HL-60 (cell line): ENCODE measurements around the gene EMP2.

Experiments used
- GABPA ChIP-seq: IDR thresholded peaks from 2 replicates; pipeline ENCODE4 v1.6.1; 2012; ENCODE audit warnings: low read depth
- POLR2AphosphoS5 ChIP-seq: IDR thresholded peaks from 2 replicates; pipeline ENCODE4 v1.6.1; 2012; ENCODE audit warnings: low read depth
- TF ChIP-seq, protein P1 (sequence below): IDR thresholded peaks from one replicate; pipeline ENCODE4 v1.5.1; 2011; ENCODE audit warnings: low read length, control low read depth, inconsistent platforms; ENCODE audit not compliant: insufficient read depth

GRCh38 chr16:10579575-10579964 lies 828 bp downstream of the EMP2 start:
- no peak for TF ChIP-seq POLR2AphosphoS5
- TF ChIP-seq, protein P1, sequence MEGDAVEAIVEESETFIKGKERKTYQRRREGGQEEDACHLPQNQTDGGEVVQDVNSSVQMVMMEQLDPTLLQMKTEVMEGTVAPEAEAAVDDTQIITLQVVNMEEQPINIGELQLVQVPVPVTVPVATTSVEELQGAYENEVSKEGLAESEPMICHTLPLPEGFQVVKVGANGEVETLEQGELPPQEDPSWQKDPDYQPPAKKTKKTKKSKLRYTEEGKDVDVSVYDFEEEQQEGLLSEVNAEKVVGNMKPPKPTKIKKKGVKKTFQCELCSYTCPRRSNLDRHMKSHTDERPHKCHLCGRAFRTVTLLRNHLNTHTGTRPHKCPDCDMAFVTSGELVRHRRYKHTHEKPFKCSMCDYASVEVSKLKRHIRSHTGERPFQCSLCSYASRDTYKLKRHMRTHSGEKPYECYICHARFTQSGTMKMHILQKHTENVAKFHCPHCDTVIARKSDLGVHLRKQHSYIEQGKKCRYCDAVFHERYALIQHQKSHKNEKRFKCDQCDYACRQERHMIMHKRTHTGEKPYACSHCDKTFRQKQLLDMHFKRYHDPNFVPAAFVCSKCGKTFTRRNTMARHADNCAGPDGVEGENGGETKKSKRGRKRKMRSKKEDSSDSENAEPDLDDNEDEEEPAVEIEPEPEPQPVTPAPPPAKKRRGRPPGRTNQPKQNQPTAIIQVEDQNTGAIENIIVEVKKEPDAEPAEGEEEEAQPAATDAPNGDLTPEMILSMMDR: no peak
- no peak for TF ChIP-seq GABPA
